ENCODE data around the gene TAP1. TPM values are rescaled to one million over a fixed set of nuclear protein-coding genes. Genes with fewer than 3 reads are reported as not detected.
A peak's percentile ranks its signal among the peaks of the same experiment; 100 is the strongest.

Gene TAP1
- polyA plus RNA-seq (2011; rRNA removed) (38.6 and 43.6 TPM in 2 replicates), polyA minus RNA-seq (2011; rRNA and poly(A)+ RNA removed) (36.4 and 45.8 TPM in 2 replicates)

GRCh38 chr6:32853541-32854375, at the start of gene TAP1, which contains the start of gene PSMB9:
TAP1 (minus strand) TSS chr6:32853704; CDS start chr6:32853636, 68 bp downstream.
PSMB9 (plus strand) TSS chr6:32854192; CDS start chr6:32854230, 38 bp downstream.
- POLR2A ChIA-PET, result interaction anchor here (1.0 to 2.3 kb wide), 3 partner anchors 9 to 118 kb away, joined by 7 to 27 read pairs (median 8); partner anchors contain the start of gene TAP2
- peak; percentile 73 for DNase-seq (ENCODE audit: low read depth, low spot score)
- Histone ChIP-seq H3K4me3 (ENCODE audit: low read depth, low read length) (peak within 1 kb of the TSS; percentile 86), H3K9me3 (ENCODE audit: control insufficient read depth, insufficient read depth, low read length) (peaks cover 7% of the 10 kb centered on the region; the same call in 1 of the 2 replicates), H3K27ac (ENCODE audit: low read depth, low read length) (peak within 1 kb of the TSS; percentile 93), H3K27me3 (ENCODE audit: control insufficient read depth, insufficient read depth, low read length) (peaks cover 2% of the 10 kb centered on the region)
- peak; percentile 68 for TF ChIP-seq CTCF (IDR thresholded peaks at IDR 0.05; ENCODE audit: low read depth, low read length)
- CTCF ChIA-PET, result interaction anchor here (0.6 to 8.0 kb wide), 13 partner anchors 8 to 394 kb away, joined by 3 to 153 read pairs (median 4); partner anchors contain the start of genes PSMB8 and TAP2

- no peaks in the 10 kb centered on the region for H3K9me3 ChIP-seq (ENCODE audit: control insufficient read depth, insufficient read depth, low read length)
These were observed 41.5 kb upstream of the TAP1 start for GRCh38 chr6:32895006-32895345.

GRCh38 chr6:32894085-32895005, 40.8 kb upstream of the TAP1 start:
- H3K9me3 ChIP-seq (ENCODE audit: control insufficient read depth, insufficient read depth, low read length), result no peaks in the 10 kb centered on the region
- peak; percentile 77 for DNase-seq (ENCODE audit: low read depth, low spot score)
- peak overlapping the region; percentile 66 for H3K27ac ChIP-seq (ENCODE audit: low read depth, low read length)
- TF ChIP-seq CTCF (IDR thresholded peaks at IDR 0.05; ENCODE audit: low read depth, low read length), result no peak
- POLR2A ChIA-PET, result interaction anchor here (0.7 to 1.6 kb wide), 4 partner anchors 76 to 90 kb away, joined by 3 to 63 read pairs (median 3); partner anchors contain the start of gene BRD2
- CTCF ChIA-PET, result interaction anchor here (0.5 to 3.0 kb wide), 10 partner anchors 8 to 1495 kb away, joined by 3 to 16 read pairs (median 6); partner anchors contain the start of genes HLA-DMA, TAP1 and TAP2
- peak overlapping the region; percentile 77 for H3K4me3 ChIP-seq (ENCODE audit: low read depth, low read length)
- H3K27me3 ChIP-seq (ENCODE audit: control insufficient read depth, insufficient read depth, low read length), result no peaks in the 10 kb centered on the region

More at GRCh38 chr6:32895006-32895345, 41.5 kb upstream of the TAP1 start:
- Histone ChIP-seq H3K27ac (ENCODE audit: low read depth, low read length) (no peak overlapping the region), H3K4me3 (ENCODE audit: low read depth, low read length) (peak overlapping the region; percentile 77), H3K27me3 (ENCODE audit: control insufficient read depth, insufficient read depth, low read length) (no peaks in the 10 kb centered on the region)
- ChIA-PET CTCF (interaction anchor here (0.6 to 3.0 kb wide), 7 partner anchors 9 to 90 kb away, joined by 3 to 13 read pairs (median 7); partner anchors contain the start of genes HLA-DMA and TAP1), POLR2A (interaction anchor here (0.9 to 1.6 kb wide), 4 partner anchors 76 to 90 kb away, joined by 3 to 63 read pairs (median 4); partner anchors contain the start of gene BRD2)
- no peak for TF ChIP-seq CTCF (IDR thresholded peaks at IDR 0.05; ENCODE audit: low read depth, low read length)
- DNase-seq (ENCODE audit: low read depth, low spot score), result no peak

GRCh38 chr6:32890831-32891230, 37.3 kb upstream of the TAP1 start:
- Histone ChIP-seq H3K27ac (ENCODE audit: low read depth, low read length) (no peak overlapping the region), H3K4me3 (ENCODE audit: low read depth, low read length) (no peak overlapping the region), H3K9me3 (ENCODE audit: control insufficient read depth, insufficient read depth, low read length) (no peaks in the 10 kb centered on the region), H3K27me3 (ENCODE audit: control insufficient read depth, insufficient read depth, low read length) (no peaks in the 10 kb centered on the region)
- DNase-seq (ENCODE audit: low read depth, low spot score), result no peak
- no peak for TF ChIP-seq CTCF (IDR thresholded peaks at IDR 0.05; ENCODE audit: low read depth, low read length)
- ChIA-PET POLR2A (interaction anchor here (1.8 kb wide), 1 partner anchor 80 kb away, joined by 5 read pairs; no protein-coding TSS in a partner anchor), CTCF (interaction anchor here (1.0 to 1.9 kb wide), 4 partner anchors 43 to 93 kb away, joined by 4 to 11 read pairs (median 5); no protein-coding TSS in a partner anchor)

All from AG04450 (cell line).